ENCODE data around the gene SPAG9.

Gene SPAG9

DNA sequence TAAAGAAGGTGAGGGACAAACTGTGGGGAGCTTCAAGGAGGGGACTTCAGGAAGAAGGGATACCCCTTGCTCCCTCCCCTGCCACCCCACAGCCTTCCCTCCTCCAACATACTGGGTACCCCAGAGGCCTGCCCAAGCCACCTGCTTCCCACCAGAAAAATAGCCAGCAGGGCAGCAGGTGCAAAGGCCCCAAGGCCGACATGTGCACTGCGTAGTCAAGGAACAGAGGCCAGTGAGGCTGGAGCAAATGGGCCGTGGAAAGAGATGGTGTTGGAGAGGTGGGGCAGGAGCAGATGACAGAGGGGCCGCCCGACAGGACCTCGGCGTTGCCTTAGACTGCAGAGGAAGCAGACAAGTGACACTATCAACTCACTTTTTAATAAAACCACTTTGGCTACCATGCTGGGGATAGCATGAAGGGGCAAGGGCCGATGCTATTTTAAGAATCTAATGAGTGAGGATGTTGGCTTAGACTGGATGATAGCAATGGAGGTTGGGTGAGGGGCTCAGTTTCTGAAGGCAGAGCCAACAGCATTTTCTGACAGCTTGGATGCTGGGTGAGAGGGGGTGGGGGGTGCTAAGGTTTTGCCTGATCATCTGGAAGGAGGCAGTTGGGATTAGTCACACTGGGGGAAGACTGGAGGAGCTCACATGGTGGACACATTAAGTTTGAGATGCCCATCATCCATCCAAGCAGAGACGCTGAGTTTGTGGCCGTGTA lies 181.7 kb downstream of the SPAG9 start:
- DNase-seq (ENCODE audit: low read depth in 2 of 2): no peak

DNA sequence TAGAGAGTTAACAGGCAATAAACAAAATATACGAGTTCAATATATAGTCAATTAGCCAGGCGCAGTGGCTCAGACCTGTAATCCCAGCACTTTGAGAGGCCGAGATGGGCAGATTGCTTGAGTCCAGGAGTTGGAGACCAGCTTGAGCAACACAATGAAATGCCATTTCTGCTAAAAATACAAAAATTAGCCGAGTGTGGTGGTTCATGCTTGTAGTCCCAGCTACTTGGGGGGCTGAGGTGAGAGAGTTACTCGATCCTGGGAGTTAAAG lies 184.7 kb downstream of the SPAG9 start:
- DNase-seq (ENCODE audit: low read depth in 2 of 2): no peak

DNA sequence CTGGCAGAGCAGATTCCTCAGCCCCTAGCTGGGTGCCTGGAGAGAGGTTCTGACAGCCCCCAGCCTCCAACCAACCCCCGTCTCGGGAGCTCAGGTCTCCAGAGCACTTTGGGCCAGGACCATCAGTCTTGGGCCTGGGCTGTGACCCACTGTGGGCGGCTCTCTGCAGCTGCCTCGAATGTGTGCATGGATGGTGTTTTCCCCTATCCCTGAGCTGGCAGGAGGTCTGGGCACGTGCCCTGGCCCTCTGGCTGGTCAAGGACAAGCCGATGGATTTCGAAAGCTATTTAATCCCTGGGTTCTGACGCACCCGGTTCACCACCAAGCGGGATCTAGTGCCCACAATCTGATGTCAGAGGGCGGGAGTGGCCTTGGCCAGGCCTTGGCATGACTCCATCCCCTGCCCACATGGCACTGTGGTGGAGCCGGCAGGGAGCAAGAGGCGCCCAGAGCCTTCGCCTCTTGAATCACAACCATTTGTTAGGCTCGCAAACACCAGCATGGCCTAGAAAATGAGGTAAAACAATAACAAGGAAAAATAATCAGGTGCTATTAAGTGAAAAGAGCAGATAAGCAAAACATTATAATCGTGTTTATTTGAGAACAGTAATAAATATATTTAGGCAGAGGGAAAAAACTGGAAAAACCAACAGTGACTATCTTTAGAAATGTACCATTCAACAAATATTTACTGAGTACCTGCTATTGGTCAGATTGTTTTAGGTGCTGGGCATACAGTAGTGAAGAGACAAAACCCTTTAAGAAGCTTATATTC lies 185.3 kb downstream of the SPAG9 start:
- DNase-seq (ENCODE audit: low read depth in 2 of 2): no peak

GRCh38 chr17:50934672-50935220 lies 185.9 kb downstream of the SPAG9 start:
- DNase-seq (ENCODE audit: low read depth in 2 of 2): no peak

GRCh38 chr17:50934161-50934560 lies 186.5 kb downstream of the SPAG9 start:
- no peak for DNase-seq (ENCODE audit: low read depth in 2 of 2)

DNA sequence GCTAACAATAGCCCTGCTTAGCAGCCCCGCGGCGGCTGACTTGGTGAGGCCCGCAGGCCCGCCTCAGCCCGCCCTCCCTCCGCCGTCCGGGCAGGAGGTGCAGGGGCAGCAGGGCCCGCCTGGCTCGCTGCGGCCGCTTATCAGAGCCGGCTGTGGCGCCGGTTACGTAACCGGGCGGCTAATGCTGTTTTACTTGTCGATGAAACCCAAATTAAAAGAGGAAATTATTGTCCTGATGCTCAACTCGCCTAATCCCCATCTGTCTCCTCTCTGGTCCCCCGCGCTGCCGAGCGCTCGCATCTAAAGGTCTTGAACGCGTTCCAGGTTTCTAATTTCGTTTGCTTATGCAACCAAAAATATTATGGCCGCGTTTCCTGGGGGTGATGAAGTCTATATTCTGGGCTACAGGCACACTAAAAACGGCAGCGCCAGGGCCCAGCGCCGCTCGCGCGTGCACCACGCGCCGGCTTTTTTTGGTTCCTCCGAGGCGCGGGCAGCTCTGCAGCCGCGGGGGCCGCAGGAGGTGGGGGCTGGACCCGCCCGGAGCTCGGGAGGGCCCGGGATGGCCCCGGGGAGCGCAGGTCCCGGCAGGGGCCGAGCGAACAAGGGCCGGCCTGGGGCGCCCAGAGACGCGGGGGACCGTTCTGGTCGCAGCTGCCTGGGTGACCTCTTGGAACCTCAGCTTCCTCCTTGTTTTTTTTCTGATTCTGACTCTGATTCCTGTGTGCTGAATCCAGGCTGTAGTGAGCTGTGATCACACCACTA lies 189.3 kb downstream of the SPAG9 start:
- peak in 1 of 2 donors; percentile 17 for DNase-seq (ENCODE audit: low read depth in 2 of 2)

GRCh38 chr17:50928646-50929045 lies 192.0 kb downstream of the SPAG9 start:
- no peak for DNase-seq (ENCODE audit: low read depth in 2 of 2)

DNA sequence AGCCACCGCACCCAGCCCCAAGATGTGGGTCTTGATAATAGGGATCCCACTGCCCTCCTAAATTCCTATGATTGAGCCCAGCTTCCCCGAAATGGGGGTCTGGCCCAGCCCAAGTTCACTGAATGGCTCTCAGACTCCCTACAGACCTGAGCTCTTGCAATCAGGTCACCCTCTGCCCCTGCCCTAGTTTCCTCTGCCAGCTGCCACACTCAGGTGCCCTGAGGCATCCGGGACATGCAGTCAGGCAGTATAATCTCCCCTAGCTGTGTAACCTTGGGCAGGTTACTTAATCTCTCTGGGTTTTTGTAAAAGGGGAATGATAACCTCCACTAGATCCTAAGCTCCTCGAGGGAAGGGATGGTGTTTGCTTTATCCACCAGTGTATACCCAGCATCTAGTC lies 193.4 kb downstream of the SPAG9 start:
- DNase-seq (ENCODE audit: low read depth in 2 of 2): no peak

DNA sequence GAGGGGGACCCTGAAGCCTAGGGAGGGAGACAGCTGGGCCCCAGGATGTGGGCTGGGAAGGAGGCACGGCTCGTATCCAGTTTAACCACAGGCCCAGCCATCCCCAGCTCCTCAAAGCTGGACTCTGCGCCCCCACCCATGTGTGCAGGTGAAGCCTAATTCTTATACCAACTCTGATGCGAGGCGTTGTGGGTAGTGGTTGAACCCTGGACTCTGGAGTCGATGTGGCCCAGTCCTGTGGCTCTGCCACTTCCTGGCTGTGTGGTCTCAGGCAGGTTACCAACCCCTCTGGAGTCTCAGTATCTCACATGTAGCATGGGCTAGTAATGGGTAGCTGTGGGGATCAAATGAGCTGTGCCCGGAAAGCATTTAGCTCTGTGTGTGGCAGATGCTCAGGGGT lies 194.1 kb downstream of the SPAG9 start:
- no peak for DNase-seq (ENCODE audit: low read depth in 2 of 2)

- DNase-seq (ENCODE audit: low read depth in 2 of 2): no peak
These were observed 195.3 kb downstream of the SPAG9 start for GRCh38 chr17:50925296-50925891.

- no peak for DNase-seq (ENCODE audit: low read depth in 2 of 2)
These were observed 195.9 kb downstream of the SPAG9 start for GRCh38 chr17:50924800-50925199.

GRCh38 chr17:50924300-50924699 lies 196.4 kb downstream of the SPAG9 start:
- DNase-seq (ENCODE audit: low read depth in 2 of 2): no peak

GRCh38 chr17:50923611-50924010 lies 197.1 kb downstream of the SPAG9 start:
- no peak for DNase-seq (ENCODE audit: low read depth in 2 of 2)

GRCh38 chr17:50922721-50923405 lies 197.8 kb downstream of the SPAG9 start:
- DNase-seq (ENCODE audit: low read depth in 2 of 2): no peak

DNA sequence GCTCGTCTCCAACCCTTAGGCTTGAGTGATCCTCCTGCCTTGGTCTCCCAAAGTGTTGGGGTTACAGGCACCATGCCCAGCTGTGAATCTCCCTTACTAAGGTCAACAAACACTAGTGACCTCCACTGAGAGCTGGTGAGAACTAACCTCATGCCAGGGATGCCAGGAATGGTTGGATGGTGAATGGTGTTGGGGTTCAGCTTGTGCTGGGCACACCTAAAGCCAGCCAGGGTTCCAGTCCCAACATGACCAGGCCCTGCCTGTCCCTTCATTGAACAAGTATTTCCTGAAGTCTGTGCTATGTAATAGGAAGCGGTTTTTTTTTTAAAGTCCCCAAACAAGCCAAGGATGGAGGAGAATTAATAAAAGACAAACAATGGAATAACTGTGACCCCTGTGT lies 198.6 kb downstream of the SPAG9 start:
- DNase-seq (ENCODE audit: low read depth in 2 of 2): no peak

GRCh38 chr17:50920891-50921586 lies 199.6 kb downstream of the SPAG9 start:
- DNase-seq (ENCODE audit: low read depth in 2 of 2): no peak

DNA sequence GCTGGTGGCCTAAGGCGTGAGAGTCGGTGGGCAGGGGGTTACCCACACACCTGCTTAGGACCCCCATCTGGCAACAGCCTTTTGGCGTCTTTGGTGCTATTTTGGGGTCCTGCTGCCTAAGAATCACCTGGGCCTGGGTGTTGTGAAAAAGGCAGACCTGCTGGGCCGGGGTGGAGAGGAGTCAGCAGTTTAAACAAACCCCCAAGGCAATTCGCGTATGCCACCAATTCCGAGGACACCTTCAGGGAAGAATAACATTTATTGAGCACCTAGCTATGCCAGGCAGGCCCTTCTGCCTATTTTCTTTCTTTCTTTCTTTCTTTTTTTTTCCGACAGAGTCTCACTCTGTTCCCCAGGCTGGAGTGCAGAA lies 200.6 kb downstream of the SPAG9 start:
- DNase-seq (ENCODE audit: low read depth in 2 of 2): no peak

DNA sequence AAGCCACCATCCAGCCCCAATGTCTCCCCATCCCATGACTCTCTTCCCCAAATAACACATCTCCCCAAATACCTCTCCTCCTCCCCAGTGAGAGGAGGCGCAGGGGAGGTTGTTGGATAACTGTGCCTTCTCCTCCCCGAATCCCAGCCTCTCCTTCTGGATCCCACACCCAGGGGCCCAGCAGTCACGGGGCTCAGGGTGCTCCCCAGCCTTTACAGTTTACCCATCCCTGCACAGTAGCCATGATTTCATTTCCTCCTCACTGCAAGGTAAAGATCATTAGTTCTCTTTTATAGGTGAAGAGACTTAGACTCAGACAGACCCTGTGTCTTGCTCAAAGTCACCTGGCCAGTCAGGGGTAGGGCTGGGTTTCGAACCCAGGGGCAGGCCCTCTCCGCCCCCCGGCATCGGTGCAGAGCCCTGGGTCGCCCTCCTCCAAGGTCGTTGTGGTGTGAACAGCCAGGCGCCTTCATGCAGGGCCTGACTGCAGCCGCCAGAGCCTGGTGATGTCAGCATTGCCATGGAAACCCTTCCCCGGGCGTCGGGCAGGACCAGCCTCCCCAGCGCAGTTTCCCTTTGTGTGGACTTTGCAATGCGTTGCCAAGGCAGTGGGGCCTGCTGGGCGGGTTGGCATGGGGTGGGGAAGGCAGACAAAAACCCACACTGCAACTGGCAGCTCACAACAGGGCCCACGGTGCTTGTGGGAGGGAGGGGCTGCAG lies 201.2 kb downstream of the SPAG9 start:
- peak; percentile 43 to 58 for DNase-seq (ENCODE audit: low read depth in 2 of 2)

DNA sequence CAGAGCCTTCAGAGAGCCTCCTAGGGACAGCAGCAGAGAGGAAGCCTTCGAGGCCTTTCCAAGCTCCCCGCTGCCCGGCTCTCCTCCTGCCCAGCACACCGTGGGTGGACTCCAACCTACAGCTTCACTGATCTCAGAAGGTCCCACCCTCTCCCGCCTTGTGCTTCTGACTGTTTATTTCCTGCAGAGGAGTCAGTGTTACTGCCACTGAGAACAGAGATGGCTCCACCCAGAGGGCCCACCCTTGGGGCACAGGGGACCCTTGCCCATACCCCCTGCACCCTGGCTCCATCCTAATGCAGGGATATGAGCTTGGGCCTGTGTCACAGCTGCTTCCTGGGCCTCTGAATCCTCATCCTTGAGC lies 201.8 kb downstream of the SPAG9 start:
- DNase-seq (ENCODE audit: low read depth in 2 of 2): no peak
